Right ventricle myocardium superior (tissue), 1 donor: Measurements from ENCODE around the gene TMEM196. TPM values are rescaled to one million over a fixed set of nuclear protein-coding genes. Genes with fewer than 3 reads are reported as not detected.
"Not testable (repeated sequence)": the region's sequence is repeated elsewhere in the genome, so short reads cannot be mapped to it uniquely, and the experiment has no call there.

ENCODE experiments used
- ATAC-seq: fragments of 200-7000 bp; cut with Tn5 transposase; one replicate; pipeline ENCODE4 v1.9.1; 2020; ENCODE audit warnings: mild to moderate bottlenecking; ENCODE audit not compliant: poor library complexity
- DNase-seq: peaks from one replicate; pipeline ENCODE4 v3.0.0-alpha.2; 2020
- intact Hi-C: fragments of 100-400 bp; cut with DNase I; formaldehyde crosslinking; loops from one replicate; pipeline ENCODE4 v1.11.2; 2022
- total RNA-seq: library from RNA; stranded (reverse); fragmentation: NEBNext Ultra II Directional; extraction: Animal tissue kit (Norgen Biotek cat#: 25700); gene quantifications from one replicate; pipeline ENCODE4 v1.2.1, GENCODE V29; 2021
- donor health status: DM: no; HTN: yes; CAD: no; lungs with severe emphysema.

Gene TMEM196
- total RNA-seq, 1 donor from 2014 or later: not detected

DNA sequence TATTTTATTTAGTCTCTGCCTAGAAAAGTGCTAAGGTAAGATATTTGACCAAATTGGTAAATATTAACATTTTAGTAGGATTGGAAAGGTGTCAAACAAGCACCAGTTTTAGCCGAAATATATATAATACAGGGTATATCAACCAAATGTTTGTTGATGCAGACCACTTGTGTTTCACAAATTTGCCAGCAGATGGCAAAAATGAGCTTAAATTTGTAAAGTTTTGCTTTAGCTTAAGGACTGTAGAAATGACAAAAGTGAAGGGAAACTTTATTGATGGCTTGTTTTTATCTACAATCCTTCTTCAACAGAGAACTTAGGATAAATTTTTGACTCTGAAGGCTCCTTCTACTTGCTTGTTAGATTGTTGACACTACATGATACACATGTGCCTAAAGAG is 59.7 kb downstream of the TMEM196 start:
- intact Hi-C loops: loop anchor here (10.0 kb wide), 1 partner anchor 881 kb away; no protein-coding TSS in a partner anchor
- ATAC-seq (no peak), DNase-seq (no peak)

DNA sequence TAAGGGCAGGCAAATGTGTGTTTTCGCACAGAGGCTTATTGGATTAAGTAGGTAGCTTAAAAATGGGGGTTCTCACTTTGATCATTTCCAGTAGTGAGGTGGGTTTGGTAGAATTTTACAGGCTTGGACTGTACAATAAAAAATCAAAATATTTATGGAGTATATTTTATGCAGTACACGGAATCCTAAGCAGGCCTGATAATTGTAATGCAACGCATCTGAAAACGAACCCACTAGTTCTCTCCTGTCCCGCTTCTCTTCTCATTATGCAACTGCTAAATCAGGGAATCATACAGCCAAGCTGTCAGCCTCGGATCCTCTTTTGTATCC is 64.2 kb downstream of the TMEM196 start:
- ATAC-seq (peak; percentile 3), DNase-seq (no peak)
- intact Hi-C loops: no loop called here

DNA sequence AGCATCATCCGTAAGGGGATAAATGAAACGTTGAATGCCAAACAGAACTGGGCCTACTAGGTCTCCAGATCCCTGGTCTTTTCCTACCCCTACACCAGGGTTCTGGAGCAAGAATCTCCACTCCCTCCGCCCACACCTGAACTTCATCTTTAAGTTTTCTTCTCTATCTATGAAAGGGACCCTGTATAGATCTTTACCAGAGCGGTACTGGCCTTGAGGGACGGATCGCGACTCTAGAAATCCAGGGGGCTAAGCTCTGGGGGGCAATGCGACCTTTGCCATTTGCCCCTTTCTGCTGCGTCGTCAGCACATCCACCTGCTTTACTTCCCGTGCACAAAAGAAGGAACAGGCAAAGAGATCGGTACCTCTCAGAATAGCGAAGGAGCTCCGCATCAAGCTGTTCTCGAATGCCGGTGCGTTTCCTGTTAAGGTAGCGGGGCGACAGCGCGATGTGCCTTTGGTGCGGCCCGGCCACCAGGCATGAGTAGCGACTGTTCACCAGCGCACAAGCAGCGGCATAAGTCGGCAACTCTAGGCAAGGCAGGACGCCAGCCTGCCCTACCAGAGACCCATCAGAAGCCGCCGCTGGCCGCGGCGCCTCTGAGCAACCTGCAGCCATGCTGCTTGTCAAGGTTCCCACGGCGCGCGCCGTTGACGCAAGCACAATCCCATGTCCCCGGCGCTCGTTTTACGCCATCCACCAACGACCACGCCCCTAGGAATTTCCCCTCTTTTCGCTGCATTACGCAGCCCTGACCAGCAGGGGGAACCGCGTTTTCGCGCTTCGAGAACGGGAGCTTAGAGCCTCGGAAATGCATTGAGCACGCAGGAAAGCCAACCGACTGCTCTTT is 64.8 kb downstream of the TMEM196 start, which contains the start of gene POLR1F:
Gene POLR1F, minus strand, starts transcription at position 641 of the 852 bp plus-strand sequence. Its CDS starts 21 bp downstream, at position 620.
- DNase-seq (peak; percentile 97), ATAC-seq (peak; percentile 100)
- intact Hi-C loops: no loop called here

DNA sequence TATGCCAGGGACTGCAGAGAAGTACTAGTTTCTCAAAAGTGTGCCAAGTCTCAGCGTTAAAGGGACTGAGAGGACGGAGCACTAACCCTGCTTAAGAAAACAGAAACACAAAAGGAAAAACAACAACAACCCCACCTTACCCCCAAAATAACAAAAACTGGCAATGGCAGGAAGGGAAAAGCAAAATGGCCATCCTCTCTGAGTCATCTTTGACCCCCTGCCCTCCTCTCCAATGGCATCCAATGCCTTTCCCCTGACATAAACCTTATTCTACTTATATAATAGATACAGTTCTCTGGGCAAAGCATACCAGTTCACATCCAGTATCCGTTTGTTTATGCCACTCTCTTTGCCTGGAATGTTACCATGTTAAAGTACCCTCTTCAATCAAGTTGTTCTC is 66.2 kb downstream of the TMEM196 start:
- intact Hi-C loops: no loop called here
- DNase-seq: no peak
- ATAC-seq: no peak

DNA sequence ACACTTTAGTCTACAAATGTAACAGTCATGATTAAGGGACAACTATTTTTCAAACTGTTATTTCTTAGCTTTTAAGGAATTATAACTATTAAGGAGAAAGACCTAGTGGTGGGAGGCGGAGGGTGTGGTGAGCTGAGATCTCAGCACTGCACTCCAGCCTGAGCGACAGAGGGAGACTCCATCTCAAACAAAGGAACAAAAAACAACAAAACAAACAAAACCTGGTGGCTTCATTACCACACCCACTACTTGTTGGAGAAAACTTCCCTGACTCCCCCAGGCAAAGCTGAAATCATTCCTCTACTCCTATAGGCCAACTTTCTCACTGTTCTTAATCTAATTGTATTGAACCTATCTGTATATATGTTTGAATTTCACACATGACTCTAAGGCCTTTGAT is 67.8 kb downstream of the TMEM196 start:
- DNase-seq: no peak
- intact Hi-C loops: no loop called here
- ATAC-seq: no peak

DNA sequence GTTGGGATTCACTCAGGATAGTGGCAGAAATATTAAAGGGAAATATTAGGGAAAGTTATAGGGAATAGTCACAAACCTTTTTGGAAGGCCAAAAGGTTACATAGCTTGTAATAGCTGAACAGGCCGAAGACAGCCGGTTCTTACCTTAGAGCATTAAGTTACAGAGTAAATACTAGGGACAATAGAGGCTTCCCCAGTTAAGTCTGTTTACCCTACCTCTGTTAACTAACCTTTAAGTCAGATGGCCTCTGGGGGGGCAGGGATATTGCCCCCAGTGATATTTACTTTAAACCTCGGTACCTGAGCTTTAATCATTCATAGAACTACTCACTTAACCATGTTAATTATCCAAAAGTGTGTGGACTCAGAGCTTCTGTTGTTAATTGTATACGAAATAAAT is 71.9 kb downstream of the TMEM196 start:
- intact Hi-C loops: no loop called here
- no peak for DNase-seq
- ATAC-seq: no peak

DNA sequence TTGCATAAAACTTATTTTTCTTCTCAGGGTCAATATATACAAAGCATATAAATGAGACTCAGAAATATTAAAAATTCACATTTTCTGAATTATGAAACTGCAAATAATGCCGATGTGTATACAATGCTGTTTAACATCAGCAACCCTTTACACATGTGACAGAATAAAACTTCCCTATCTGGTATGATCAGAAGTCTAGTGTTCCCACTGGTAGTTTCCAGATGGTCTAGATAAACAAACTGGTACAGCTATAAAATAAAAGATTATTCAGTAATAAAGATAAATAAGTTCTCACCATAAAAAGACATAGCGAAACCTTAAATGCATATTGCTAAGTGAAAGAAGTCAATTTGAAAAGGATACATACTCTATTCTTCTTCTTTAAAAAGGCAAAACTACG is 72.5 kb downstream of the TMEM196 start:
- intact Hi-C loops: no loop called here
- DNase-seq (no peak), ATAC-seq (no peak)

DNA sequence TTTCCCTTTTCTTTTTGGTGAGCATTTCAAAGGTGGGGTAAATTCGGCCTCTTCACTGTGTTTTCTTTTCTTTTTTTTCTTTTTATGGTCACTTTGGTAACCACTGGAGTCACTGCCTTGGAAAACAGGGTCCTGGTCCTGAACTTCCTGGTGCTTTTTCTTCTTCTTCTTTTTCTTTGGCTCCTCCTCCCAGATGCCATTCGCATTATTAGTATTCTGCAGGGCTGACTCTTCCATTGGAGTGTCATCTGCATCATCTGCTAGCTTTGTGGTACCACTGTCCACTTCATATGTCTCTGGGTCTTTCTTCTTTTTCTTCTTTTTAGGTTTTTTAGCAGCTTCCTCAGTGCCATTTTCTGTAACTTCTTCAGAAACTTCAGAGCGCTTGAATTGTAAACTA is 75.1 kb downstream of the TMEM196 start:
- ATAC-seq (no peak), DNase-seq (no peak)
- intact Hi-C loops: no loop called here

DNA sequence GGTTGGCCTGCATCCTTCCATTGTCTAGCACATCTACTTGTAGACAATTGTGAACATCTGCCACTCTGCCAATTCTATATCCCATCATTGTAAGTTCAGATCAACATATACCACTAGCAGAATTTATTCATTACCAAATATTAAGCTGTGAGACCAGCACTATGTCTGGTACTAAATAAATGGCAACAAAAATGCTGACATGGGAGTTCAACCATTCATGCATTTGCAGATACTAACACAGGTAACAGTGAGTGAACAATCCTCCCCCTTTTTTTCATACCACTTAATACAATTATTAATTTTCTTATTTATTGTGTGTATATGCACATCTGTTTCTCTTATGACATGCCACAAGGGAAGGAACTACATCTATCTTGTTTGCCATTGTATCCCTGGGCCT is 76.5 kb downstream of the TMEM196 start:
- DNase-seq (no peak), ATAC-seq (no peak)
- intact Hi-C loops: no loop called here

DNA sequence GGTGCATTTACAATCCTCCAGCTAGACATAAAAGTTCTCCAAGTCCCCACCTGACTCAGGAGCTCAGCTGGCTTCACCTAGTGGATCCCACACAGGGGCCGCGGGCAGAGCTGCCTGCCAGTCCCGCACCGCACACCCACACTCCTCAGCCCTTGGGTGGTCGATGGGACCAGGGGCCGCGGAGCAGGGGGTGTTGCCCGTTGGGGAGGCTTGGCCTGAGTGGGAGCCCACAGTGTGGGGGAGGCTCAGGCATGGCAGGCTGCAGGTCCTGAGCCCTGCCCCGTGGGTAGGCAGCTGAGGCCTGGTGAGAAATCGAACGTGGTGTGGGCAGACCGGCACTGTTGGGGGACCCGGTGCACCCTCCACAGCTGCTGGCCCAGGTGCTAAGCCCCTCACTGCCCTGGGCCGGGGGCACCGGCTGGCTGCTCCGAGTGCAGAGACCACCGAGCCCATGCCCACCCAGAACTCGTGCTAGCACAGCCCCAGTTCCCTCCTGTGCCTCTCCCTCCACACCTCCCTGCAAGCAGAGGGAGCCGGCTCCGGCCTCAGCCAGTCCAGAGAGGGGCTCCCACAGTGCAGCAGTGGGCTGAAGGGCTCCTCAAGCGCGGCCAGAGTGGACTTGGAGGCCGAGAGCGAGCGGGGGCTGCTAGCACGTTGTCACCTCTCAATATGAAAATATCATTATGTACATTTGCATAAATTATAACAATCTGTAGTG is 81.1 kb downstream of the TMEM196 start:
- no peak for DNase-seq
- intact Hi-C loops: no loop called here

DNA sequence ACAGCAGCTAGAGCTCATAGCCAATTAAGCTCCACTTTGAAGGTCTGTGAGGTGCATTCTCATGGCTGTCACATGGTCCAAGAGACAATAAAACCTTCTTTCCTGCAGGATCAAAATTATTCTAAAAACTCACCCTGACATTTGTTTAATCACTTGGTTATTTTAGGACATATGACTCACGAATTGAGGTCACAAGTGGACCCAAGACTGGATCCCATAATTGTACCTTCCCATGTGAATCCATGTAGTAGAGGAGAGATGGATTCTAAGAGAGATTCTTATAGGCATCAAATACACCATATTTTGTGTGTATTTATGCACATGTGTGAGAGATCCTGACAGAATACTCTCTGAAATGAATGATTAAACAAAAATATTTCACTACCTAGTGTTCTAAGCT is 82.7 kb downstream of the TMEM196 start:
- intact Hi-C loops: no loop called here
- no peak for ATAC-seq

More for the DNA sequence above, 81.1 kb downstream of the TMEM196 start:
- ATAC-seq: no peak

DNA sequence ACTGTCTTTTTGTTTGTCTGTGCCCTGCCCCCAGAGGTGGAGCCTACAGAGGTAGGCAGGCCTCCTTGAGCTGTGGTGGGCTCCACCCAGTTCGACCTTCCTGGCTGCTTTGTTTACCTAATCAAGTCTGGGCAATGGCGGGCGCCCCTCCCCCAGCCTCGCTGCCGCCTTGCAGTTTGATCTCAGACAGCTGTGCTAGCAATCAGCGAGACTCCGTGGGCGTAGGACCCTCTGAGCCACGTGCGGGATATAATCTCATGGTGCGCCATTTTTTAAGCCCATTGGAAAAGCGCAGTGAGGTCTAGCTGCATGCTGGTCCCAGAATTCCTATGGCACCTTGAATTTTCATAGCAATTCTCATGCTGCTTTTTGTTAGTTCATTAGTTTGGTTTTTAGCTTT is 84.3 kb downstream of the TMEM196 start:
- DNase-seq, ATAC-seq, intact Hi-C loops: not testable (repeated sequence)

More for the DNA sequence above, 82.7 kb downstream of the TMEM196 start:
- DNase-seq: no peak

DNA sequence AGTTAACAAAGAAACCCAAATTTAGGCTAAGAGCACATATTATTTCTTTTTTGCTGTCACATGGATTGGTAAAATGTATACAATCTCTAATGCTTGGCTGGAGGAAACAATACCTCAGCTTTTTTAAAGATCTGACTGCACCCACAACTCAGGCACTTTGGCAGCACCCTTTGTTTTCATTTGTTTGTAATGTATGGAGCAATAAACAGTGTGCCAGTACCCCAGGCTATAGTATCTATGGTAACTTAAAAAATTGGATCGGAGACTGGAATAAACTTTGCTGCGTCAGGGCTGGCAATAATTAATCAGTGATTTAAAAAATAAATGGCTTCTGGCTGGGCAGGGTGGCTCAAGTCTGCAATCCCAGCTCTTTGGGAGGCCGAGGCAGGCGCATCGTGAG is 91.8 kb downstream of the TMEM196 start:
- intact Hi-C loops: no loop called here
- DNase-seq (no peak), ATAC-seq (no peak)

DNA sequence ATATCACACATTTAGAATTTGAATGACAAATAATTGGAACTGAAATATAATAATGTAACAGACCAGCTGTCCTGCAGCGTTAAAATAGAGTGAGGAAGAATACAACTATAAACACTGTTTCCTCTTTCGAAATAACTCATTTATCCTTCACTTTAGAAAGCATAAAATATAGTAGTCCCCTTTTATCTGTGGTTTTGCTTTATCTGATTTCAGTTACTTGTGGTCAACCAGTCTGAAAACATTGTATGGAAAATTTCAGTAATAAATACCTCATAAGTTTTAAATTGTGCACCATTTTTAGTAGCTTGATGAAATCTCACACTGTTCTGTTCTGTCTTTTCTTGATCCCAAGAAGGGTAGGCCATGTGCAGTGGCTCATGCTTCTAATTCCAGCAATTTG is 96.2 kb downstream of the TMEM196 start:
- intact Hi-C loops: no loop called here
- ATAC-seq (no peak), DNase-seq (no peak)

DNA sequence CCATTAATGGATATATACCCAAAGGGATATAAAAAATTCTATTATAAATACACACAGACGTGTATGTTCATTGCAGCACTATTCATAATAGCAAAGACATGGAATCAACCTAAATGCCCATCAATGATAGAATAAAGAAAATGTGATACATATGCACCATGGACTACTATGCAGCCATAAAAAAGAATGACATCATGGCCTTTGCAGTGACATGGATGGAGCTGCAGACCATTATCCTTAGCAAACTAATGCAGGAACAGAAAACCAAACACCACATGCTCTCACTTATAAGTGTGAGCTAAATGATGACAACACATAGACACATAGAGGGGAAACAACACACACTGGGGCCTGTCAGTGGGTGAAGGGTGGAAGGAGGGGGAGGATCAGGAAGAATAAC is 97.6 kb downstream of the TMEM196 start:
- ATAC-seq (no peak), DNase-seq (no peak)
- intact Hi-C loops: no loop called here

DNA sequence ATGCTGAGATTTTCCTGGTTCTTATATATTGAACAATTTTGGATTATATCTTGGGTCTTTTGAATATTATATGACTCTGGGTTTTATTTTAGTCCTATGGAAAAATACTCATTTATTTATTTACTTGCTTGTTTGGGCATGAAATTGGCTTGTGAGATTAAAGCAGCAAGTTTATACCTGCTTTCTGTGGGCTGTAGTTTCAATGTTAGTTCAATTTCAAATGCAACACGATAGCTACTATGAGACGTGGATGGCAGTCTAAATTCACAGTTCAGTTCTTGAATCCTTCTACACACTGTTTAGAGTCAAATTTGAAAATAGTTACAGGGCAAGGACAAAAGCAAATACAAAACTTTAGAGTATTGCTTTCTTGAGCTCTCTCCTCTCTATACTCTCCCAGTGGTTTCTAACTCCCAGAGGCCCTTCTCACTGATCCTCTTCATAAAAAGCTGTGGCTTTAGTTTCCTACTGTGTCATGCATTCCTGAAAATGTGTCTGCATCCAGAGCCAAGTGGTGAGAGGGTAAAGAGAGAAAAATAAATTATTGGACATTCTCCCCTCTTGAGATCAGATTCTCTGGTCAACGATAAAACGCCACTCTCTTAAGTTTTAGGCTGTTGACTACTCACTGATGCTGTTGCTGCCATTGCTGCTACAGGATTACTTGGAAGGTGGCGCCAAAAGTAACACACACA is 99.0 kb downstream of the TMEM196 start:
- ATAC-seq (no peak), DNase-seq (no peak)

DNA sequence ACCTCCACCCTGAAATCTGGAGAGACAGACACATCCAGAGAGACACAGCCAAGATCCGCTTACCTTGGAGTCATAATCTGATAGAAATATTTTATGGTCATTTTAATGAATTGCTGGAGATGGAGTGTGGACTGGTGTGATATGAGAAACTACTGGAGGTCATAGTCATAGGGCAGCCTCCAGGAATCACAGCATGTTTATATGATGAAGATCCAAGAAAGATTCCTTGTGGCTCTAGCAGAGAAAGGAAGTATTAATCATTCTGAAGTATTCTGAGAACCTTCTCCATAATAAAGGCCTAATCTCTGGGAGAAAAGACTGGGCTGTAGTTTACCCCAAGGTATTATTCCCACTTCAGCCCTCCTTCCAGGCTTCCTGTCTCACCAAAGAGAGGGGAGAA is 102.6 kb downstream of the TMEM196 start:
- DNase-seq (no peak), ATAC-seq (no peak)
- intact Hi-C loops: no loop called here

More for the DNA sequence above, 99.0 kb downstream of the TMEM196 start:
- intact Hi-C loops: no loop called here
